NCI-H1105 (cell line): ENCODE measurements around the gene GNG3.

Source experiments
- DNase-seq: peaks from one replicate; lab custom pipeline; 2025; lab: John Stamatoyannopoulos, UW

Gene GNG3

DNA sequence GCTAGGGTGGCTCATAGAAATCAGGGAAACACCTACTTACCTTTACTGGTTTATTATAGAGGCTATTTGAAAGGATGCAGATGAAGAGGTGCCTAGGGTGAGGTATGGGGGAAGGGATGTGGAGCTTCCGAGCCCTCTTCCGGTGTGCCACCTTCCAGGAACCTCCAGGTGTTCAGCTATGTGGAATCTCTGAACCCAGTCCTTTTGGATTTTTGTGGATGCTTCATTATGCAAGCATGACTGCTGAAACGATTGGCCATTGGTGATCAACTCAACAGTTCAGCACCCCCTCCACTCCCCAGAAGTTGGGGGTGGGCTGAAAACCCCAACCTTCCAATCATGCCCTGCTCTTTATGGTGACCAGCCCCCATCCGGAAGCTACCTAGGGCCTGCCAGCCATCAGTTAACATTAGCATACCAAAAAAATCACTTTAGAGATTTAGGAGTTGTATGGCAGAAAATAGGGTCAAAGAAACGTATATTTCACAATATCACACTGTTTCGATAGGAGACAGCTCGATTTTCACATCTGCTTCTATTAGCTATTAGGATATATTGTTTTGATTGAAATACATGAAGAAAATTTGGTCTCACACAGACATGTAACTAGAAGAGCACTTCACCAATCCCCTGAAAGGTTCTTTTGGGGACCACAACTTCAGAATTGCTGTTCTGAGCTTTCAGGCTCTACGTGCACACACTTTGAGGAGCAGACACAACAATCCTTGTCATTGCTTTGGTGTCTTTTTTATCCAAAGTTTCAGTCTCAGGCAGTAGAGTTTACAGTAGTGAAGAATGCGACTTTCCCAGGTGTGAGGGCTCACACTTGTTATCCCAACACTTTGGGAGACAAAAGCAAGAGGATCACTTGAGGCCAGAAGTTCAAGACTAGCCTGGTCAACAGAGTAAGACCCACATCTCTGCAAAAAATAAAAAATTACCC lies 50.6 kb downstream of the GNG3 start:
- no peak for DNase-seq
